HG03159 (cell line): ENCODE measurements around the gene NRTN.
"Not testable (repeated sequence)": the region's sequence is repeated elsewhere in the genome, so short reads cannot be mapped to it uniquely, and the experiment has no call there.

Experiments
- ATAC-seq: cut with Tn5 transposase; IDR thresholded peaks from one replicate; pipeline ENCODE4 v1.9.1; 2021; ENCODE audit warnings: mild to moderate bottlenecking, moderate library complexity; ENCODE audit not compliant: unreplicated experiment

NRTN gene

GRCh38 chr19:5864725-5865486, 60.0 kb downstream of the NRTN start:
- ATAC-seq, result no peak

GRCh38 chr19:5865772-5866171, 60.9 kb downstream of the NRTN start:
- ATAC-seq, result no peak

- no peak for ATAC-seq
These were observed 62.6 kb downstream of the NRTN start for GRCh38 chr19:5867201-5868136.

GRCh38 chr19:5870986-5871394, 66.1 kb downstream of the NRTN start:
- ATAC-seq, result no peak

- no peak for ATAC-seq
These were observed 68.8 kb downstream of the NRTN start for GRCh38 chr19:5873617-5874199.

GRCh38 chr19:5874496-5874895, 69.6 kb downstream of the NRTN start:
- ATAC-seq, result not testable (repeated sequence)

GRCh38 chr19:5877427-5877826, 72.6 kb downstream of the NRTN start:
- ATAC-seq, result no peak

- ATAC-seq, result no peak
These were observed 73.0 kb downstream of the NRTN start for GRCh38 chr19:5877882-5878281.
